HepG2 (cell line): ENCODE data around the gene CXADR. TPM values are rescaled to one million over a fixed set of nuclear protein-coding genes. Genes with fewer than 3 reads are reported as not detected.

Source experiments
- ATAC-seq: fragments of 200-7000 bp; cut with Tn5 transposase; 3 replicates; pipeline ENCODE4 v1.9.1; 2020; ENCODE audit warnings: mild to moderate bottlenecking, moderate library complexity
- BruUV-seq: library from RNA; stranded (reverse); fragments of 400-500 nt; replicated peaks from 2 replicates; lab custom pipeline; 2021; lab: Mats Ljungman, UMichigan
- CTCF ChIA-PET: fragments of 300-600 bp; formaldehyde crosslinking; extraction: SDS; loops from one replicate; lab custom pipeline; 2021; ENCODE audit warnings: low total read pairs, inconsistent platforms, low intra/inter-chr PET ratio; lab: Yijun Ruan, JAX
- POLR2A ChIA-PET: fragments of 350-600 bp; sonication (Branson Sonifier 250); formaldehyde crosslinking; loops from one replicate; lab custom pipeline; 2020; ENCODE audit warnings: antibody characterized with exemption, inconsistent platforms; lab: Yijun Ruan, JAX
- DNase-seq: peaks from one replicate; pipeline ENCODE4 v3.0.0-alpha.2; 2015; ENCODE audit warnings: low spot score
- FAIRE-seq: peaks from 3 replicates; lab custom pipeline; 2011; peaks lifted over from hg19 to GRCh38; lab: Jason Lieb, UNC
- H2AFZ ChIP-seq: one replicate; pipeline ENCODE4 v1.6.1; 2011; ENCODE audit warnings: low read length, inconsistent platforms
- H3K27ac ChIP-seq: fragments of 300-600 bp; 3 replicates; pipeline ENCODE4 v1.8.0; 2011; ENCODE audit warnings: mixed run types, mild to moderate bottlenecking, mixed read lengths, low read length, inconsistent platforms; ENCODE audit not compliant: insufficient read depth; ENCODE audit errors: extremely low read length
- H3K27me3 ChIP-seq, 2 experiments: fragments of 200-600 bp in 1 of 2; 2 replicates in 1 of 2; 3 replicates in 1 of 2; pipeline versions ENCODE4 v1.6.0 to v1.8.0; 2011; ENCODE audit warnings: low read length in 2 of 2, mild to moderate bottlenecking in 2 of 2, moderate library complexity in 2 of 2, inconsistent platforms in 1 of 2; ENCODE audit not compliant: insufficient read depth in 2 of 2, control insufficient read depth in 1 of 2
- H3K36me3 ChIP-seq, 2 experiments: fragments of 200-600 bp in 1 of 2; replicated peaks in 1 of 2; 2 replicates in 1 of 2; 3 replicates in 1 of 2; pipeline versions ENCODE4 v1.5.1 to v1.8.0; 2011; ENCODE audit warnings: low read length in 2 of 2, inconsistent platforms in 1 of 2; ENCODE audit not compliant: insufficient read depth in 2 of 2, control insufficient read depth in 1 of 2
- H3K4me1 ChIP-seq: 2 replicates; pipeline ENCODE4 v1.5.1; 2012; ENCODE audit warnings: low read length, inconsistent platforms; ENCODE audit not compliant: insufficient read depth
- H3K4me2 ChIP-seq: 2 replicates; pipeline ENCODE4 v1.6.0; 2011; ENCODE audit warnings: low read depth, low read length, inconsistent platforms
- H3K4me3 ChIP-seq, 3 experiments: fragments of 200-600 bp in 1 of 3; sonication (generic), shearing (Covaris generic) in 1 of 3; replicated peaks in 1 of 3; 2 replicates each; pipeline ENCODE4 v1.5.1; 2011 to 2016; ENCODE audit warnings: low read length in 3 of 3, inconsistent platforms in 2 of 3, low read depth in 2 of 3, mild to moderate bottlenecking in 2 of 3, control low read depth in 1 of 3, mixed read lengths in 1 of 3; ENCODE audit not compliant: insufficient read depth in 1 of 3
- H3K79me2 ChIP-seq: one replicate; pipeline ENCODE4 v1.6.1; 2011; ENCODE audit warnings: low read length, inconsistent platforms; ENCODE audit not compliant: insufficient read depth
- H3K9ac ChIP-seq: 2 replicates; pipeline ENCODE4 v1.6.0; 2011; ENCODE audit warnings: mild to moderate bottlenecking, low read depth, low read length, inconsistent platforms; ENCODE audit not compliant: insufficient read depth
- H3K9me3 ChIP-seq: 2 replicates; pipeline ENCODE4 v1.5.1; 2012; ENCODE audit warnings: mild to moderate bottlenecking, low read length
- H4K20me1 ChIP-seq: 2 replicates; pipeline ENCODE4 v1.6.0; 2011; ENCODE audit warnings: inconsistent platforms, mild to moderate bottlenecking, low read length, moderate library complexity; ENCODE audit not compliant: insufficient read depth
- CEBPG ChIP-seq: IDR thresholded peaks from 2 replicates; pipeline ENCODE4 v1.6.1; 2016
- GATA4 ChIP-seq: sonication (generic); IDR thresholded peaks from 2 replicates; pipeline ENCODE4 v1.6.1; 2016; ENCODE audit warnings: antibody characterized with exemption, low read depth, borderline replicate concordance
- MAFF ChIP-seq: IDR thresholded peaks from 2 replicates; pipeline ENCODE4 v1.6.1; 2011; ENCODE audit warnings: low read depth, low read length, improper control_type of control experiment
- MAFK ChIP-seq, 2 experiments: IDR thresholded peaks in 1 of 2; conservative IDR thresholded peaks in 1 of 2; 2 replicates each; pipeline ENCODE4 v1.6.1; 2011; ENCODE audit warnings: improper control_type of control experiment in 2 of 2, low read length in 2 of 2
- MIXL1 ChIP-seq: IDR thresholded peaks from 2 replicates; pipeline ENCODE4 v1.6.1; 2016
- POLR2A ChIP-seq, 2 experiments: IDR thresholded peaks; 2 replicates each; pipeline ENCODE4 v1.6.1; 2011; ENCODE audit warnings: low read depth in 2 of 2, low read length in 2 of 2, mild to moderate bottlenecking in 1 of 2, moderate library complexity in 1 of 2; ENCODE audit not compliant: insufficient read depth in 1 of 2
- SMC3 ChIP-seq: IDR thresholded peaks from 2 replicates; pipeline ENCODE4 v1.6.1; 2011; ENCODE audit warnings: low read length, improper control_type of control experiment
- STAG1 ChIP-seq: sonication (generic); formaldehyde crosslinking; IDR thresholded peaks from 2 replicates; pipeline ENCODE4 v1.4.0; 2020; ENCODE audit warnings: missing genetic modification reagents
- TOPORS ChIP-seq: sonication (generic); formaldehyde crosslinking; IDR thresholded peaks from 2 replicates; pipeline ENCODE4 v1.8.0; 2023; ENCODE audit warnings: mild to moderate bottlenecking, missing genetic modification reagents
- YEATS4 ChIP-seq: sonication (generic); formaldehyde crosslinking; IDR thresholded peaks from 2 replicates; pipeline ENCODE4 v1.4.0; 2020; ENCODE audit warnings: missing genetic modification reagents, borderline replicate concordance
- ZNF577 ChIP-seq: sonication (generic); formaldehyde crosslinking; IDR thresholded peaks from 2 replicates; pipeline ENCODE4 v1.4.0; 2020; ENCODE audit warnings: mild to moderate bottlenecking, low read depth, missing genetic modification reagents, borderline replicate concordance
- ZNF724P ChIP-seq: sonication (generic); formaldehyde crosslinking; IDR thresholded peaks from 2 replicates; pipeline ENCODE4 v1.8.0; 2022; ENCODE audit warnings: missing genetic modification reagents, borderline replicate concordance
- WGBS: methylation state at CpG from one replicate; pipeline ENCODE4 v1.1.6; 2017; ENCODE audit warnings: low lambda C conversion rate; 5-methylcytosine and 5-hydroxymethylcytosine counted together
- in situ Hi-C: cut with HindIII; loops from 2 replicates; pipeline ENCODE4 v1.10.0; 2017; ENCODE audit warnings: low pct_unique_long_range_greater_than_20kb; ENCODE audit not compliant: extremely low pct_ligation_motif_present
- intact Hi-C: fragments of 100-400 bp; cut with micrococcal nuclease; formaldehyde crosslinking; loops from one replicate; pipeline ENCODE4 v1.10.0; 2022; ENCODE audit not compliant: unreplicated experiment
- polyA plus RNA-seq, 8 experiments: library from polyadenylated mRNA; depleted of rRNA in 3 of 8; stranded (reverse) in 7 of 8; unstranded in 1 of 8; fragments of >200 nt; fragmentation: Illumina TruSeq in 4 of 8; extraction: Trizol in 4 of 8; gene quantifications; 2 replicates each; pipeline versions ENCODE4 v1.2.1 to v1.2.3, GENCODE V29; 2011 to 2016; ENCODE audit warnings: low read depth in 4 of 8, missing spikeins in 1 of 8, mixed read lengths in 1 of 8; ENCODE audit not compliant: insufficient read depth in 1 of 8
- total RNA-seq, 5 experiments: library from RNA; depleted of rRNA; stranded (reverse); fragments of >200 nt; fragmentation: Illumina TruSeq; extraction: Trizol; gene quantifications; 2 replicates each; pipeline ENCODE4 v1.2.3, GENCODE V29; 2016; ENCODE audit warnings: low read depth in 1 of 5
- TF ChIP-seq, protein P1 (sequence below): IDR thresholded peaks from 2 replicates; pipeline ENCODE4 v1.6.1; 2012; ENCODE audit warnings: low read depth, low read length, improper control_type of control experiment
- TF ChIP-seq, protein P2 (sequence below): sonication (generic); formaldehyde crosslinking; IDR thresholded peaks from 2 replicates; pipeline ENCODE4 v1.5.0; 2020; ENCODE audit warnings: mild to moderate bottlenecking, missing genetic modification reagents, moderate library complexity
- TF ChIP-seq, protein P3 (sequence below): sonication (generic); formaldehyde crosslinking; IDR thresholded peaks from 2 replicates; pipeline ENCODE4 v1.5.0; 2020; ENCODE audit warnings: mild to moderate bottlenecking, low read depth, missing genetic modification reagents, borderline replicate concordance

Gene CXADR
- total and polyA plus RNA-seq, 2 of the 13 experiments (the other 11 are each of a cell fraction or from before 2014, with no cell fraction given), result 86.8 to 110 TPM

DNA sequence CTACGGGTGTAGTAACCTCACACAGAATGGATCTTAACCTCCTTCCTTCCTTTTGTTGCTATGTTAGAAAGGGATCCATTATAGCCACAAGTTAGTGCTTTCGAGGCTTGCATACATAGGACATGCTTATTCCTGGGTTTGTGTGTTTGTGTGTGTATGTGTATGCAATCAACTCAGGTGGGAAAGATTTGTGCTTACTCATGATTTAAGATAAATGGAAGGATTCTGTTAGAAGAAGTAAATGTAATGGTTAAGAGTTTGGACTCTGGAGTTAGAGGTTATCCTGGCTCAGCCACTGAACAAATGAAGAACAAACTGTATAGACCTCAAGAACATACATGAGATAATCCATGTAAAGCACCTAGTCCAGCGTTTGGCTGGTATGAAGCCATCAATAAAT is 71.1 kb downstream of the CXADR start:
- FAIRE-seq (no peak), ATAC-seq (no peak), DNase-seq (no peak)
- H3K27me3 ChIP-seq, result no peaks in the 10 kb centered on the region
- H3K27ac ChIP-seq, result no peak overlapping the region
- ChIA-PET CTCF (no interaction called here), POLR2A (no interaction called here)
- intact Hi-C loops, result no loop called here
- no TSS peak for BruUV-seq
- peaks cover 0 to 7% of the 10 kb centered on the region in 2 experiments; a peak in 3 of 5 replicates for H3K36me3 ChIP-seq
- H3K79me2 ChIP-seq, result peaks cover 4% of the 10 kb centered on the region
- TF ChIP-seq ZNF724P (CRISPR knock-in tag) (no peak), MAFF (0 out of 2 replicates have a peak, but pooled peaks have one; percentile 3), MAFK (conservative IDR thresholded peaks at IDR 0.05 in 1 of 2, IDR thresholded peaks at IDR 0.05 in 1 of 2; ENCODE audit: low read length in 2 of 2) (peak; percentile 5 to 54; a peak in 1 of 4 replicates), YEATS4 (CRISPR knock-in tag) (no peak), POLR2A (IDR thresholded peaks at IDR 0.05; ENCODE audit: insufficient read depth in 1 of 2, low read depth in 2 of 2, low read length in 2 of 2) (no peak), GATA4 (no peak)
- H4K20me1 ChIP-seq, result 0 out of 2 replicates have a peak, but pooled peaks cover 2% of the 10 kb centered on the region
- 96% methylated on average over 3 of the region's 3 CpGs for WGBS
- H3K9me3 ChIP-seq, result no peaks in the 10 kb centered on the region
- H3K4me2 ChIP-seq, result no peak overlapping the region
- H2AFZ ChIP-seq, result no peak overlapping the region
- in situ Hi-C loops, result loop anchor here (10.0 kb wide), 1 partner anchor 199 kb away; no protein-coding TSS in a partner anchor
- H3K4me3 ChIP-seq, result no peak overlapping the region
- H3K4me1 ChIP-seq, result peaks cover 5% of the 10 kb centered on the region; the same call in 1 of the 2 replicates
- H3K9ac ChIP-seq, result no peak overlapping the region

DNA sequence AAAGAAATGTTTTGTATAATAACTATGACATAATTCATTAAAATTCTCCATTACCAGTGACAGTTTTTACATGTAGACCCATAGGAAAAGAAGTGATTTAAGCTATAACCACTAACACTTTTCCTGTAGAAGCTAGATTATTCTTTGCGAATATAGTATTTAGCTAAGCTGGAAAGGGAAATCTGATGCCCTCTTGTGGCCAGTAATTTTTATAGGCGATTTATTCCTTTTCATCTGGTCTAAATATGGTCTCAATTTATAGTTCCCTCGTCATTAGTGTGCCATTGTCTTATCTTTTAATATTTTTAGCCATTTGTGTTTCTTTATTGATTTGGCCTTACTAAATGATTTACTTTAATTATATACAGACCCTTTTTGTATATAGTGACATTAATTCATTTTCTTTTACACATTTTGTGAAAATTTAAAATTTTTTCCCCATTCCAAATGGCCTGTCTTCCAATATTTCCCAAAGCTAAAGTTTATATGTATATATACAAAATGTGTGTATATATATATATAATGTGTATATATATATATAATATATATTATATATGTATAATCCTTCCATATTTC is 73.1 kb downstream of the CXADR start:
- H3K27ac ChIP-seq, result no peak overlapping the region
- H3K4me1 ChIP-seq, result no peaks in the 10 kb centered on the region
- no peak overlapping the region for H3K4me2 ChIP-seq
- H4K20me1 ChIP-seq, result 0 out of 2 replicates have a peak, but pooled peaks cover 2% of the 10 kb centered on the region
- no peak overlapping the region for H3K4me3 ChIP-seq
- no peak overlapping the region for H2AFZ ChIP-seq
- no peaks in the 10 kb centered on the region for H3K27me3 ChIP-seq
- peak; percentile 41 for DNase-seq
- peak; percentile 58; the same call in 2 of the 3 replicates for ATAC-seq
- intact Hi-C loops (loop anchor here (1.0 to 2.0 kb wide), 2 partner anchors 31 to 199 kb away; no protein-coding TSS in a partner anchor), in situ Hi-C loops (loop anchor here (10.0 kb wide), 1 partner anchor 201 kb away; no protein-coding TSS in a partner anchor)
- no peaks in the 10 kb centered on the region for H3K9me3 ChIP-seq
- H3K36me3 ChIP-seq, result peaks cover 0 to 2% of the 10 kb centered on the region in 2 experiments; a peak in 3 of 5 replicates
- WGBS, result 59% methylated on average over 3 of the region's 3 CpGs
- H3K9ac ChIP-seq, result no peak overlapping the region
- H3K79me2 ChIP-seq, result peaks cover 7% of the 10 kb centered on the region
- no TSS peak for BruUV-seq
- CTCF ChIA-PET, result interaction anchor here (1.5 kb wide), 1 partner anchor 198 kb away, joined by 24 read pairs; no protein-coding TSS in a partner anchor
- FAIRE-seq, result peak; percentile 4
- POLR2A ChIA-PET, result no interaction called here
- TF ChIP-seq, protein P1, sequence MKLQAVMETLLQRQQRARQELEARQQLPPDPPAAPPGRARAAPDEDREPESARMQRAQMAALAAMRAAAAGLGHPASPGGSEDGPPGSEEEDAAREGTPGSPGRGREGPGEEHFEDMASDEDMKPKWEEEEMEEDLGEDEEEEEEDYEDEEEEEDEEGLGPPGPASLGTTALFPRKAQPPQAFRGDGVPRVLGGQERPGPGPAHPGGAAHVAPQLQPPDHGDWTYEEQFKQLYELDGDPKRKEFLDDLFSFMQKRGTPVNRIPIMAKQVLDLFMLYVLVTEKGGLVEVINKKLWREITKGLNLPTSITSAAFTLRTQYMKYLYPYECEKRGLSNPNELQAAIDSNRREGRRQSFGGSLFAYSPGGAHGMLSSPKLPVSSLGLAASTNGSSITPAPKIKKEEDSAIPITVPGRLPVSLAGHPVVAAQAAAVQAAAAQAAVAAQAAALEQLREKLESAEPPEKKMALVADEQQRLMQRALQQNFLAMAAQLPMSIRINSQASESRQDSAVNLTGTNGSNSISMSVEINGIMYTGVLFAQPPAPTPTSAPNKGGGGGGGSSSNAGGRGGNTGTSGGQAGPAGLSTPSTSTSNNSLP, result peak; percentile 89
- TF ChIP-seq STAG1 (CRISPR knock-in tag), result peak; percentile 66
- no peak for TF ChIP-seq ZNF577 (CRISPR knock-in tag)
- TF ChIP-seq, protein P2, sequence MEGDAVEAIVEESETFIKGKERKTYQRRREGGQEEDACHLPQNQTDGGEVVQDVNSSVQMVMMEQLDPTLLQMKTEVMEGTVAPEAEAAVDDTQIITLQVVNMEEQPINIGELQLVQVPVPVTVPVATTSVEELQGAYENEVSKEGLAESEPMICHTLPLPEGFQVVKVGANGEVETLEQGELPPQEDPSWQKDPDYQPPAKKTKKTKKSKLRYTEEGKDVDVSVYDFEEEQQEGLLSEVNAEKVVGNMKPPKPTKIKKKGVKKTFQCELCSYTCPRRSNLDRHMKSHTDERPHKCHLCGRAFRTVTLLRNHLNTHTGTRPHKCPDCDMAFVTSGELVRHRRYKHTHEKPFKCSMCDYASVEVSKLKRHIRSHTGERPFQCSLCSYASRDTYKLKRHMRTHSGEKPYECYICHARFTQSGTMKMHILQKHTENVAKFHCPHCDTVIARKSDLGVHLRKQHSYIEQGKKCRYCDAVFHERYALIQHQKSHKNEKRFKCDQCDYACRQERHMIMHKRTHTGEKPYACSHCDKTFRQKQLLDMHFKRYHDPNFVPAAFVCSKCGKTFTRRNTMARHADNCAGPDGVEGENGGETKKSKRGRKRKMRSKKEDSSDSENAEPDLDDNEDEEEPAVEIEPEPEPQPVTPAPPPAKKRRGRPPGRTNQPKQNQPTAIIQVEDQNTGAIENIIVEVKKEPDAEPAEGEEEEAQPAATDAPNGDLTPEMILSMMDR (CRISPR knock-in tag), result peak; percentile 43
- TF ChIP-seq, protein P3, sequence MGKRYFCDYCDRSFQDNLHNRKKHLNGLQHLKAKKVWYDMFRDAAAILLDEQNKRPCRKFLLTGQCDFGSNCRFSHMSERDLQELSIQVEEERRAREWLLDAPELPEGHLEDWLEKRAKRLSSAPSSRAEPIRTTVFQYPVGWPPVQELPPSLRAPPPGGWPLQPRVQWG (CRISPR knock-in tag), result no peak
- no peak for TF ChIP-seq MIXL1 (CRISPR knock-in tag)
- TF ChIP-seq TOPORS, result no peak
- TF ChIP-seq CEBPG, result no peak
- peak; percentile 50; the same call in 1 of the 2 replicates for TF ChIP-seq SMC3
